ENCODE results near the gene BAIAP2.

BAIAP2 gene

GRCh38 chr17:81114351-81115093 lies 79.6 kb downstream of the BAIAP2 start:
- no peak for DNase-seq

- no peak for DNase-seq
Observed at GRCh38 chr17:81115219-81115618, 80.3 kb downstream of the BAIAP2 start.

- no peak for DNase-seq
Observed at GRCh38 chr17:81115749-81116464, 81.0 kb downstream of the BAIAP2 start.

GRCh38 chr17:81116704-81117103 lies 81.8 kb downstream of the BAIAP2 start:
- DNase-seq, result no peak

- no peak for DNase-seq
Observed at GRCh38 chr17:81117672-81118198, 82.8 kb downstream of the BAIAP2 start.

- no peak for DNase-seq
Observed at GRCh38 chr17:81118308-81119221, 83.6 kb downstream of the BAIAP2 start.

- peak; percentile 96 for DNase-seq
Observed at GRCh38 chr17:81119223-81120148, 84.5 kb downstream of the BAIAP2 start.

- DNase-seq, result no peak
Observed at GRCh38 chr17:81120149-81120484, 85.2 kb downstream of the BAIAP2 start.

GRCh38 chr17:81120695-81121621 lies 86.0 kb downstream of the BAIAP2 start:
- no peak for DNase-seq

- DNase-seq, result no peak
Observed at GRCh38 chr17:81121841-81122733, 87.1 kb downstream of the BAIAP2 start.

- DNase-seq, result no peak
Observed at GRCh38 chr17:81123052-81124048, 88.4 kb downstream of the BAIAP2 start.

- no peak for DNase-seq
Observed at GRCh38 chr17:81124377-81124776, 89.4 kb downstream of the BAIAP2 start.

GRCh38 chr17:81125573-81126081 lies 90.7 kb downstream of the BAIAP2 start:
- DNase-seq, result no peak

- DNase-seq, result no peak
Observed at GRCh38 chr17:81126281-81127132, 91.6 kb downstream of the BAIAP2 start.

- DNase-seq, result no peak
Observed at GRCh38 chr17:81127133-81127455, 92.1 kb downstream of the BAIAP2 start.

- DNase-seq, result no peak
Observed at GRCh38 chr17:81127526-81128177, 92.7 kb downstream of the BAIAP2 start.

GRCh38 chr17:81128338-81128737 lies 93.4 kb downstream of the BAIAP2 start:
- DNase-seq, result no peak
